NCI-H187 (cell line): ENCODE results near the gene RBFOX2.
"Not testable (repeated sequence)": the region's sequence is repeated elsewhere in the genome, so short reads cannot be mapped to it uniquely, and the experiment has no call there.

Source experiments
- DNase-seq, 2 experiments: peaks; one replicate each; lab custom pipeline; 2025; lab: John Stamatoyannopoulos, UW

The RBFOX2 gene, protein sequence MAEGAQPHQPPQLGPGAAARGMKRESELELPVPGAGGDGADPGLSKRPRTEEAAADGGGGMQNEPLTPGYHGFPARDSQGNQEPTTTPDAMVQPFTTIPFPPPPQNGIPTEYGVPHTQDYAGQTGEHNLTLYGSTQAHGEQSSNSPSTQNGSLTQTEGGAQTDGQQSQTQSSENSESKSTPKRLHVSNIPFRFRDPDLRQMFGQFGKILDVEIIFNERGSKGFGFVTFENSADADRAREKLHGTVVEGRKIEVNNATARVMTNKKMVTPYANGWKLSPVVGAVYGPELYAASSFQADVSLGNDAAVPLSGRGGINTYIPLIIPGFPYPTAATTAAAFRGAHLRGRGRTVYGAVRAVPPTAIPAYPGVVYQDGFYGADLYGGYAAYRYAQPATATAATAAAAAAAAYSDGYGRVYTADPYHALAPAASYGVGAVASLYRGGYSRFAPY

DNA sequence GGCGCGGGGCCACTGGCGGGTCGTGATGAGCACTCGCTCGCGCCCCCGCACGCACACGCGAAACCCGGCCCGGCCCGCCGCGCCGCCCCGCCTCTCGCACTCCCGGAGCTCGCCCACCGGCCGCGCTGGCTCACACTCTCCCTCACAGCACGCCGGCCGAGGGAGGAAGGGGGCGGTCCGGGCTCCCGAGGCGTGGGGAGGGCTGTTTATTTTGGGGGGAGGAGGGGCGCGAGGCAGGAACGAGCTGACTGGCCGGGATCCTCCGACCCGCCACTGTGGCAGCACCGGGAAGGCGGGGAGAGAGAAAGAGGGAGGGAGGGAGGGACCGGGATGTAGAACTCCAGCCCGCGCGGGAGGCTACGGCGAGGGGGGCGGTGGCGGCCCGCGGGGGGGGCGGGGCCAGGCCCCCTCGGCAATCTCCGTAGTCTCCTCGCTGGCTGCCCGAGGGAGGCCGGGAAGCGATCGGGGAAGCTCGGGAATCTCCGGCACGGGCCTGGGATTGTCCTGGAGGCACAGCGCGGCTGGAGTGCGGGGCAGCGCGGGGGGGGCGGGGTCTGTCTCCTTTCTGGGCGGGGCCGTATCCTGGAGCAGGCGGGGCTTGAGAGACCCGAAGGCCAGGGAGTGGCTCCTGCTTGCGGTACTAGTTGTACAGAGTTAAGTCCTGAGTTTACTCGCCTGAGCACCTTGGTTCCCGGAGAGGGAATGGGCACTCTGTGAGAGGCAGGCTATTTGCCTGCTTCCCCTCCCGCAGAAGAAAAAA, at the start of gene RBFOX2:
TSS of gene RBFOX2 (minus strand) at position 179 of the 760 bp plus-strand sequence. CDS start 399 bp downstream, outside the sequence.
- DNase-seq, result peak; percentile 77 to 83

DNA sequence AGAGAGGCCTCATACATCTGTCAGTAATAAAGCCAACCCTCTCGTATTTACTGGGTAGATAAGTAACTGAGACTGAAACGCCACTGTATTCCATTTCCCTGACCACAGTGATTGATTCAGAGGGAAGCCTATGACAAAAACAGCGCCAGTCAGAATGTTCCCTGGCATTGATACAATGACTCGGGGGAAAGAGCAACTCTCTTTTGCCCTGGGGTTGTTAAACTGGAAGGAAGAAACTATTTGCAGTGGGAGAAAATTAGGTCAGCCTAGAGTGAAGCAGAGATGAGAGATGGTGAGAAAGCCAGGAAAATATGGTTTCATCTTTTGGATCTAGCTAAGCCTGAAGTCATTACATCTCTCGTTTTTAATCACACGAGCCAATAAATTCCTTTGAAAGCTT, 48.6 kb upstream of the RBFOX2 start:
- DNase-seq, result no peak

DNA sequence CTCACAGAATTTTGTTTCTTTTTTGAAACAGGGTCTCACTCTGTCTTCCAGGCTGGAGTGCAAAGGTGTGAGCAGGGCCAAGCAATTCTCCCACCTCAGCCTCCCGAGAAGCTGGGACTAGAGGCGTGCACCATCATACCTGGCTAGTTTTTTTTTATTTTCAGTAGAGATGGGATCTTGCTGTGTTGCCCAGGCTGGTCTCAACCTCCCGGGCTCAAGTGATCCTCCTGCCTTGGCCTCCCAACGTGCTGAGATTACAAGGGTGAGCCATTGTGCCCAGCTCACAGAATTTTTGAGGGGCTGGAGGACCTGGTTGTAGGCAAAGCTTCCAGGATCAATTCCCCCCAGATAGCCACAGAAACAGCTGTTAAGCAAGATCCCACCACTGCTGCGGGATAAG, 47.1 kb upstream of the RBFOX2 start:
- DNase-seq, result no peak

DNA sequence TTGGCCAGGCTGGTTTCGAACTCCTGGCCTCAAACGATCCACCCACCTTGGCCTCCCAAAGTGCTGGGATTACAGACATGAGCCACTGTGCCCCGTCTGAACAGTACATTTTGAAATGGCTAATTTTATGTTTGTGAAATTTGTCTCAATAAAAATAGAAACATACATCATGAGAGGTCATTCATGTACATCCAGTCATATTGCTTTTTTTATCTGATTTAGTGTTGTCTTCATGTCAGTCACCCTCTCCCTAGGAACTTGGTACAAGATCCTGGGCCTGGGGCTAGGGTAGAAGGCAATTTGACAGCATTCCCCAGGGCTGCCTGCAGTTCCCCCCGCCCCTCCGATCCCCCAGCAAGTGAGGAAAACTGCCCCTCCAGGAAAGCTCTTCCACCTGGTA, 46.6 kb upstream of the RBFOX2 start:
- no peak for DNase-seq

DNA sequence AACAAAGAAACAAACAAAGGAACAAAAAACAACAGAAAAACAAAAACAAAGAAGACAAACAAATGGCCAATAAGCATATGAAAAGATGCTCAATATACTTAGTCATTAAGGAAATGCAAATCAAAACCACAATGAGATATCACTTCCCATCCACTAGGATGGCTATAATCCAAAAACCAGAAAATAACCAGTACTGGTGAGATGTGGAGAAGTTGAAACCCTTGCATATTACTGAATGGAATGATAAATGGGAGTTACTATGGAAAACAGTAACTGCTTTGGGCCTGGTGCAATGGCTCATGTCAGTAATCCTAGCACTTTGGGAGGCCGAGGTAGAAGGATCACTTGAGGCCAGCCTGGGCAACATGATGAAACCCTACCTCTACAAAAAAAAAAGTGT, 44.9 kb upstream of the RBFOX2 start:
- DNase-seq, result no peak

DNA sequence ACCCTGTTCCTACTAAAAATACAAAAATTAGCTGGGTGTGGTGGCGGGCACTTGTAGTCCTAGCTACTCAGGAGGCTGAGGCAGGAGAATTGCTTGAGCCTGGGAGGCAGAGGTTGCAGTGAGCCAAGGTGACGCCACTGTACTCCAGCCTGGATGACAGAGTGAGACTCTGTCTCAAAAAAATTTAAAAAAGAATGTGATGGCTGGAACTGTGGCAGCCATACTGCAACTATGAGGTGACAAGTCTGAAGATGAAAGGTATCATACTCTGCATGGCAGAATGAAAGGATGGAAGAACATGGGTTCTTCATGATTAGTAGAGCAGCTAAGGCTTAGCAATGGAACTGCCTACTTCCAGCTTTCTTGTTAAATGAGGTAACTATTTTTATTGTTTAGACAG, 42.0 kb upstream of the RBFOX2 start:
- DNase-seq, result not testable (repeated sequence)

DNA sequence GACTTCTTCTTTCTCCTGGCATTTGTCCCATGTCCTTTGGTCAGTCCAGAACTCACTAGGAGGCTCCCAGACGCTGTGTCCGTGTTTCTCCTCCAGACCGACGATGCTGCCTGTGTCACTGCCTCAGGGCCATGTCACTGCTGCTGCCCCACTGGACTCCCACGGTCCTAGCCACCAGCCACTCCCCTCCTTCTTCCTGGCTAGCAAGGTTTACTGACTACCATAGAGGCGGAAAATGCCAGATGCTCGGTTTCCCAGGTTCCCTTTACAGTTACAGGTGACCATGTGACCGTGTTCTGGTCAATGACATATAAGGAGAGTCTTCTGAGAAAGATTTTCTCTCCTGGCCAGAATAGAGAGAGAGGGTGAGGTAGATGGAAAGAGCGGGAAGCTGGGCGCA, 40.7 kb upstream of the RBFOX2 start:
- no peak for DNase-seq

DNA sequence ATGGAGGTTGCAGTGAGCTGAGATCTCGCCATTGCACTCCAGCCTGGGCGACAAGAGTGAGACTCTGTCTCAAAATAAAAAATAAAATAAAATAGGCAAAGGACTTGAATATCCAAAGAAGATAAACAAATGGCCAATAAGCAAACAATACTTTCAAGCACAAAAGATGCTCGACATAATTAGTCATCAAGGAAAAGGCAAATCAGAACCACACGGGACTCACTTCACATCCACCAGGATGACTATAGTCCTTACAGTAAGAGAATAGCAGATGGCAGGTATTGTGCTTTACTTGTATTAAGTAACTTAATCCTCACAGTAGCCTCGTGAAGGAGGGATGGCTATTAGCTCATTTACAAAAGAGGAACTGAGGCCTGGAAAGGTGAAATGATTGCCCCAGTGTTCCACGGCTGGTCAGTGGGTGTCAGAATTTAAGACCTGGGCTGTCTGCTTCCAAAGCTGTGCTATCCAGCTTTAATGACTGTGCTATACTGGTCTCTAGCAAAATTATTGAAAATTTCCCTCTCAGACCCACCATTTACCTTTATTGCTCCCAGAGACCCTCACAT, 40.2 kb upstream of the RBFOX2 start:
- no peak for DNase-seq

DNA sequence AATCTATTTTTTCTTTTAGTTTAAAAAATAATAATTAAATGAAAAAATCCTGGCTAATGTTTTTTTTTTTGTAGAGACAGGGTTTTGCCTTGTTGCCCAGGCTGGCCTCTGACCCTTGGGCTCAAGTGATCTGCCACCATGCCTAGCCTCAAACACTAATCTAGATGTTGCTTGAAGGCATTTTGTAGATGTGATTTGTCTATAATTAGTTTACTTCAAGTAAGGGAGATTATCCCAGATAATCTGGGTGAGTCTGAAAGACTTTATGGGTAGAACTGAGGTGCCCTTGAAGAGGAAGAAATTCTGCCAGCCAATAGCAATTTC, 38.6 kb upstream of the RBFOX2 start:
- no peak for DNase-seq

DNA sequence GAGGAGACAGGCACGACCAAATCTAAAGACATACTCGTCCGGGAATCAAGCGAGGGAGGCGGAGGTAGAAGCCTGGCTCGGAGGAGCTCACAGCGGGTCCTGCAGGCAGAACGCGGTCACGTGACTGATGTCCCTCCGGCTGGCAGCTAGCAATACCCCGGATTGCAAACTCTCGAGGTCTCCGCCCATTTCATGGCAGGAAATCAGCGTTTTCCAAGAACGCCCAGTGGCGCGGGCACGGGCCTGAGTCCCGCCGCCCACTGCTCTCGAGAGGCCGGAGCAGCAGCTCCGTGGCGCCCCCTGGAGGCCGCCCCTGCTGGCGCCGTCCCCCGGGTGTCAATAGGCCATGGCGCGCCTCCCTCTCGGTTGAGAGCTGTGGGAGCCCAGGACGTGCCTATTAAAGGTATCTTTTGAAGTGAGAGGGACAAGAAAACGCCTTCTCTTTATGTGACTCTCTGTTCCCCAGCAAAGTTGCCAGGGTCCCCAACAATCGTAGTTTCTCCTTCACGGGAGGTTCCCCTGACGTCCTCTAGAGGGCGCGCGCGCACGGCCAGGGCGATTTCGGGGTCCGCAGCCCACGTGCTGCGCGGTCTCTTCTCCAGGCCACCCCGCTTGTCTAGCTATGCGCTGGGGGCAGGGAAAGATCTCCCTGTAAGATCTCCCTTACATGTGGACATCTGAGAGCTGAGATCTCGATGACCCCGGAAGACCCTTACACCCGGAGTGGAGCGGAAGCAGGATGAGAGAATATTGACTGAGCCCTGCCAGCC, 37.3 kb upstream of the RBFOX2 start:
- peak; percentile 72 to 80 for DNase-seq

DNA sequence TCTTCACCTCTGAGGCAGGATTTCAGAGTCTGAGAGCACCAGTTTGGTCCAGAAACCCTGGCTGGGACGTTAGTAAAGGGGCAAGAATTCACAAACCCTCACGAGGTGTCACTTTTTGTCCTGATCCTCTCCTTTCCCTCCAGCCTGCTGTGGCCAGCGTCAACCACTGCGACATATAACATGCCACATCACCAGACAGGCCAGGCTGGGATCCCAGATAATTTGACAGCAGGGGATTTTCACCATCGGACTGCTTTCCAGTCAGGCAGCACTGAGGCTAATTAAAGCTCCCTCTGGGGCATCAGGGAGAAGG, 36.8 kb upstream of the RBFOX2 start:
- no peak for DNase-seq

DNA sequence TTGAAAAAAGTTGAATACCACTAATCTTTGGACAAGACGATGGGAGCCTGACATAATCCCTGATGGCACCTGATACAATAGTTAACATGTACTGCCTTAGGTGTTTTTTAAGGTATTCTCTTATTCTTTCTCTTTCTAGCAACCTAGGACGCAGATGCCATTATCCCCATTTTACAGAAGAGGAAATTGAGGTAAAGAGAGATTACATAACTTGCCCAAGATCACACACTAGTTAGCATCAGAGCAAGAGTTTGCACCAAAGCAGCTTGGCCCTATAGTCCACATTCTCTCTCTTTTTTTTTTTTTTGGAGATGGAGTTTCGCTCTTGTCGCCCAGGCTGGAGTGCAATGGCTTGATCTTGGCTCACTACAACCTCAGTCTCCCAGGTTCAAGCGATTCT, 35.7 kb upstream of the RBFOX2 start:
- DNase-seq, result no peak

DNA sequence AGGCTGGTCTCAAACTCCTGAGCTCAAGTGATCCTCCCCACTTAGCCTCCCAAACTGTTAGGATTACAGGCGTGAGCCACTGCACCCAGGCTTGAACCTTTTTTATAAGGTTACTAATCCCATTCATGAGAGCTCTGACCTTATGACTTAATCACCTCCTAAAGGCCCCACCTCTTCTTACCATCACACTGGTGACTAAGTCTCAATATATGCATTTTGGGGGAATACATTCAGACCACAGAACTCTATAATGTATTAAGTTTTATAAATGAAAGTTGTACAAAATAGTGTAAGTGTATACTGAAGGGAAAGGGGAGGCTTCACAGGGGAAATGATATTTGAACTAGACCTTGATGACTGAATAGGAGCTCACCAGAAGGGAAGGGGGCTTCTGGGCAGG, 28.4 kb upstream of the RBFOX2 start:
- no peak for DNase-seq

DNA sequence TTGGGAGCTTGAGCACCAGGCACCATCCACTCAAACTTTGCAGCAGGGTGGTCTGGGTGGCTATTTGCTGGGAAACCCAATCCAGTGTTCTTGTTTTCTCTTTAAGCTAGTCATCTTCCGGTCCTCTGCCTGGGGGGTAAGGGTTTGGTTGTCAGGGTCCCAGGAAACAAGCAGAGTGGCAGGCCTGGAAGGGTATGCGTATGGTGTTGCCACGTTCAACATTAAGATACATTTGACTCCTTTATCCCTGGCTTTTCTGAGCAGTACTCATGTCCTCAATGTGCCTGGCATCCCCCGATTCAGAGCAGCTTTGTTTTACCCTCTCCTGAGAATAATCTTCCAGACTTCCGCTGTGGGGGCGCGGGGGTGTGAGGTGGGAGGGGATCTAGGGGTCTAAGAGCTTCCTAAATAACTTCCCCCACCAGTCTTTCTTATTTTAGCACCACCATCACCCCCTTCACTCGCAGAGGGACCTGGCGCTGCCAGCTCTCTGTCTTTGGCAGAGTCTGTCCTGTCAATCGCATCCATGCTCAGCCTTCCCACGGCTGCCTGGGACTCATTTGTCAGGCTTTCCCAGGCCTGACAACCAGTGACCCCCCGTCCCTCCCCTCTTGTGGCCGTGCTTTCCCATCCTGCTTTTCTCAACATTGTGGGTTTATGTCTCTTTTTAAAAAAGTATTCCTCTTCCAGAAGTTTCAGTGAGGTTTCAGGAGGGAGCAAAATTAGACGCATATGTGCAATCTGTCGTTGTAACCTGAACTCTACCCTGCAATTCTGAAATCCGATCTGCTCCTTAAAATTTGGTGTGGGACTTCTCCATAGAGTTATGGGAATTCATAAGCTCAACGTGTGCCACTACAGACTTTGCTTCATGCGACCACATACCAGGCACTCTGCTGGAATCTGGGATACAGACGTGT, 27.0 kb upstream of the RBFOX2 start:
- no peak for DNase-seq

DNA sequence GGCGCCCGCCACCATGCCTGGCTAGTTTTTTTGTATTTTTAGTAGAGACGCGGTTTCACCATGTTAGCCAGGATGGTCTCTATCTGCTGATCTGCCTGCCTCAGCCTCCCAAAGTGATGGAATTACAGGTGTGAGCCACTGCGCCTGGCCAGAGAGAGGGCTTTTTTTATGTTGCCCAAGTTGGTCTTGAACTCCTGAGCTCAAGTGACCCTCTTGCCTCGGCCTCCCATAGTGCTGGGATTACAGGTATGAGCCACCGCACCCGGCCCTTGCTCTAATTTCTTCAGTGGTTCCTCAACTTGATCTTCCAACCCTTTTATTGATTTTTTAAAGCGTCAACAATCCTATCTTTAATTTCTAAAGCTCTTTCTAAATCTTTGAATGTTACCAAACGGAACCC, 25.8 kb upstream of the RBFOX2 start:
- not testable (repeated sequence) for DNase-seq

DNA sequence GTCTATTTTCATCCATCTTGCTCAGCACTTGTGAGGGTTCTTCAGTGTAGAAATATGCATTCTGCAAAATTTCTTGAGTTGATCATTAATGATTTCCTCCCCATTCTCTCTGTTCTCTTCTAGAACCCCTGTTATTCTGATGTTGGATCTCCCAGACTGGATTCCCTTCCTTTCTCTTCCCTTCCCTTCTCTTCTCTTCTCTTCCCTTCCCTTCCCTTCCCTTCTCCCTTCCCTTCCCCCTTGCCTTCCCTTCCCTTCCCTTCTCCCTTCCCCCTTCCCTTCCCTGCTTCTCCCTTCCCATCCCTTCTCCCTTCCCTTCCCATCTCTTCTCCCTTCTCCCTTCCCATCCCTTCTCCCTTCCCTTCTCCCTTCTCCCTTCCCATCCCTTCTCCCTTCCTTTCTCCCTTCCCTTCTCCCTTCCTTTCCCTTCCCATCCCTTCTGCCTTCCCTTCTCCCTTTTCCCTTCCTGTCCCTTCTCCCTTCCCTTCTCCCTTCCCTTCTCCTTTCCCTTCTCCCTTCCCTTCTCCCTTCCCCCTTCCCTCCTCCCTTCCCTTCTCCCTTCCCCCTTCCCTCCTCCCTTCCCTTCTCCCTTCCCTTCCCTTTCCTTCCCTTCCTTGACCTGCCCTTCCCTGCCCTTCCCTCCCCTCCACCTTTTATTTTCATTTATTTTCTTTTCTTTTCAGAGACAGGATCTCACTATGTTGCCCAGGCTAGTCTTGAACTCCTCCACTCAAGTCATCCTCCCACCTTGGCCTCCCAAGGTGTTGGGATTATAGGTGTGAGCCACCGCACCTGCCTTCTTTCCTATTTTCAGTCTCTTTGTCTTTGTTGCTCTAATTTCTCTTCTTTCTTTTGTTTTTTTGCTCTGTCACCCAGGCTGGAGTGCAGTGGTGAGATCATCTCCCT, 24.9 kb upstream of the RBFOX2 start:
- DNase-seq, result no peak

DNA sequence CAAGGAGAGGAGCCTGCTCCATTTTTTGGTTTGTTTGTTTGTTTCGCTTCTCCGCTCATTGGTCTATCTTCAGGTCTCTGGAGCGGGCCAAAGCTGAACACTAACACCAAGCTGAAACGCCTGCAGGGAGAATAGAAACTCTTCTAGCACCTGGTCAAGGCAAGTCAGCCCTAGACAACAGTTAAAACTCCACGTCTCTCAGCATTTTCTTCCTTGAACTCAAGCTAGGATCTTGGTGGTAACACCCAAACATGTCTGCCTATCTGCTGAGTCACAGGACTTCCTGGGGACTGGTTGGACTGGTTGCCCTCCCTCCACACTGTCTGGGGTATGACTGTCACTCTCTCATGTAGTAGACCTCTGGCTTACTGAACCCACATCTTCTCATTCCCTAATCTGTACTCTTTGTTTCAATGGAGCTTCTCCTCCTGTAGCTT, 23.9 kb upstream of the RBFOX2 start:
- DNase-seq, result no peak

DNA sequence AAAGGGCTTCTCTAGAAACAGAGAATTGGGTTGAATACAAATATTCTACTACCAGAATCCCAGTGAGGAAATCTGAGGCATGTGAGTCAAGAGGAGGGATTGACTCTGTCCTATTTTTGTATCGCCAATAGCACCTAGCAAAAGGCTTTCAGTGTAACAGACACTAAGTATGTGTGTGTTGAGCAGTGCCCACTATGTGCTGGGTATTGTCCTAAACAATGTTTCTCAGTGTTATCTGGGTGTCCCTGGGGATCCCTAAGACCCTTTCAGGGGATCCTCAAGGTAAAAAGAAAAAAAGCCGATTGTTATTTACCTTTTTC, 21.0 kb upstream of the RBFOX2 start:
- DNase-seq, result no peak

DNA sequence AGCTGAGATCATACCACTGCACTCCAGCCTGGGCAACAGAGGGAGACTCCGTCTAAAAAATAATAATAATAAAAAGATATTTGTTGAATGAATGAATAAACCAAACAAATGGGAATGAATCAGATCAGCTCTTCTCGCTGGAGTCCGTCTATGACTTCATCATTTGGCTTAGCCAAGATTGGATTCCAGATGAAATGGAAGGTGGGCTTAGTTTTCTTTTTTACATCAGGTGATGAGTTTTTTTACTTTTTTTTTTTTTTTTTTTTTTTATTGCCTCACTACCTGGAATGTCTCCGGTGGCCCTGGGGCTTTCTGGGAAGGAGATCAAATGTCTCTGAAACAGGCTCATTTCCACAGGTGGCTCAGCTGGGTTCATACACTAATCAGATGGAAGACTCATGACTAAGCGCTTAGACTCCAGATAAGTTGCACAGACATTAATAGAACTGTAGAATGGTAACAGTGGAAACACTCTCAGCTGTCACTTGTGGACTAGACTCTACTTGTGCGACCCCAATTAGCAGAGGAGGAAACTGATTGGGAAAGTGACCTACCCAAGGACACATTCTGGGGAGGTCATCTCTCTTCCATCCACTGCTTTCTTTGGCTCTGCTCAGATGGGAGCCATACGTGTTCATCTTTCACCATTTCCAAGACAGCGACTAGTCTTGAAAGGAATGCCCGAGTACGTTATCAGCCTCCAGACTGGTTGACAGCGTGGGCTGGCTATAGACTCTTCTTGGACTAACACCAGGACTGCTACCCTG, 20.5 kb upstream of the RBFOX2 start:
- DNase-seq, result no peak

DNA sequence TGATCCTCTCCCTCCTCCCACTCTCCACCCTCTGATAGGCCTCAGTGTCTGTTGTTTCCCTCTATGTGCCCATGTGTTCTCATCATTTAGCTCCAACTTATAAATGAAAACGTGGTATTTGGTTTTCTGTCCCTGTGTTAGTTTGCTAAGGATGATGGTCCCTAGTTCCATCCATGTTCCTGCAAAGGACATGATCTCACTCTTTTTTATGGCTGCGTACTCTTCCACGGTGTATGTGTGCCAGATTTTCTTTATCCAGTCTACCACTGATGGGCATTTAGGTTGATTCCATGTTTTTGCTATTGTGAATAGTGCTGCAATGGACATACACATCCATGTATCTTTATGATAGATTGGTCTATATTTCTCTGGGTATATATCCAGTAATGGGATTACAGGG, 15.9 kb upstream of the RBFOX2 start:
- not testable (repeated sequence) for DNase-seq
